ENCODE data around the gene ALG12.

DNA sequence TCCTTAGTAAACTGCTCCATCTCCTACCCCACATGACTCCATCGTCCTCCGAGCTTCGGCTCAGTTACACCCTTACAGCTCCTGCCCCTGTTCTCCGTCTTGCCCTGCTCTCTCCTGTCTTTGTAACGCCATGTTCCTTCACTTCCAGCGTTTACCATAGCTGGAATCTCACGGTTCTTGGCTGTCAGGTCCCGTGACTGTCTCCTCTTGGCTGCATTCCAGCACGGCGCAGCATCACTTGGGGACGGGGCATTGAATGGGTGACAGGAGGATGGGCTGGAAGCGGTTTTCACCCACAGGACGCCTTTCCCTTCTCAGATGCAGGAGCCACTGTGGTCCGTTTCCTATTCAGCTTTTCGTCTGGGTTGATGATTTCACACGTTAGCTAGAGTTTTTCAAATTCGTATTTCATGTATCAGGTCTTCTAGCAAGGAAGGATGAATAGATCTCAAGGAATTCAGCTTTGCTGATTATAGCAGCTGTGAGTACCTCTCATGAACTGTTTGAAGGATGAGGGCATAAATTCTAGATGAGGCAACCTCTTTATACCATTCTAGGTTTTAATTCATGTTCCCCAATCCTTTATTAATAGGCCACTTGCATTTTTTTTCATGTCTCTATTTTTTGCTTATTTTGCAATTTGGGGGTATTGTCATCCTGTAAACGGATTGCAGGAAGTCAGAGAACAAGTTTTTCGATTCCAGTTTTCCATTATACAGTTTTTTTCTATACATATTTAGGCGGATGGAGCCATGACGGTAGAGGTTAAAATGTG, 35.5 kb downstream of the ALG12 start:
- TF ChIP-seq MLX (CRISPR knock-in tag; IDR thresholded peaks at IDR 0.05) (no peak), FOXK1 (CRISPR knock-in tag; IDR thresholded peaks at IDR 0.05) (no peak), CTCF (IDR thresholded peaks at IDR 0.05) (no peak), PRRX2 (CRISPR knock-in tag; IDR thresholded peaks at IDR 0.05) (no peak), NFE2L1 (CRISPR knock-in tag; IDR thresholded peaks at IDR 0.05) (no peak)
- TF ChIP-seq, protein P1, sequence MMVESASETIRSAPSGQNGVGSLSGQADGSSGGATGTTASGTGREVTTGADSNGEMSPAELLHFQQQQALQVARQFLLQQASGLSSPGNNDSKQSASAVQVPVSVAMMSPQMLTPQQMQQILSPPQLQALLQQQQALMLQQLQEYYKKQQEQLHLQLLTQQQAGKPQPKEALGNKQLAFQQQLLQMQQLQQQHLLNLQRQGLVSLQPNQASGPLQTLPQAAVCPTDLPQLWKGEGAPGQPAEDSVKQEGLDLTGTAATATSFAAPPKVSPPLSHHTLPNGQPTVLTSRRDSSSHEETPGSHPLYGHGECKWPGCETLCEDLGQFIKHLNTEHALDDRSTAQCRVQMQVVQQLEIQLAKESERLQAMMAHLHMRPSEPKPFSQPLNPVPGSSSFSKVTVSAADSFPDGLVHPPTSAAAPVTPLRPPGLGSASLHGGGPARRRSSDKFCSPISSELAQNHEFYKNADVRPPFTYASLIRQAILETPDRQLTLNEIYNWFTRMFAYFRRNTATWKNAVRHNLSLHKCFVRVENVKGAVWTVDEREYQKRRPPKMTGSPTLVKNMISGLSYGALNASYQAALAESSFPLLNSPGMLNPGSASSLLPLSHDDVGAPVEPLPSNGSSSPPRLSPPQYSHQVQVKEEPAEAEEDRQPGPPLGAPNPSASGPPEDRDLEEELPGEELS (CRISPR knock-in tag; IDR thresholded peaks at IDR 0.05): no peak
- TF ChIP-seq, protein P2, sequence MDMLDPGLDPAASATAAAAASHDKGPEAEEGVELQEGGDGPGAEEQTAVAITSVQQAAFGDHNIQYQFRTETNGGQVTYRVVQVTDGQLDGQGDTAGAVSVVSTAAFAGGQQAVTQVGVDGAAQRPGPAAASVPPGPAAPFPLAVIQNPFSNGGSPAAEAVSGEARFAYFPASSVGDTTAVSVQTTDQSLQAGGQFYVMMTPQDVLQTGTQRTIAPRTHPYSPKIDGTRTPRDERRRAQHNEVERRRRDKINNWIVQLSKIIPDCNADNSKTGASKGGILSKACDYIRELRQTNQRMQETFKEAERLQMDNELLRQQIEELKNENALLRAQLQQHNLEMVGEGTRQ (CRISPR knock-in tag; IDR thresholded peaks at IDR 0.05): no peak

Measured in WTC11 (cell line).